HG02852 (cell line): ENCODE results near the gene GAL3ST1.
"Not testable (repeated sequence)": the region's sequence is repeated elsewhere in the genome, so short reads cannot be mapped to it uniquely, and the experiment has no call there.

Experiments
- ATAC-seq: cut with Tn5 transposase; IDR thresholded peaks from one replicate; pipeline ENCODE4 v1.9.1; 2021; ENCODE audit warnings: mild to moderate bottlenecking, moderate library complexity; ENCODE audit not compliant: unreplicated experiment

The GAL3ST1 gene

GRCh38 chr22:30565341-30565740 is 9.1 kb downstream of the GAL3ST1 start:
- no peak for ATAC-seq

- ATAC-seq = no peak
These were observed 9.7 kb downstream of the GAL3ST1 start for GRCh38 chr22:30564761-30565119.

- no peak for ATAC-seq
These were observed 10.3 kb downstream of the GAL3ST1 start for GRCh38 chr22:30564045-30564760.

- no peak for ATAC-seq
These were observed 12.1 kb downstream of the GAL3ST1 start for GRCh38 chr22:30562366-30562765.

GRCh38 chr22:30561402-30562189 is 12.9 kb downstream of the GAL3ST1 start:
- no peak for ATAC-seq

- not testable (repeated sequence) for ATAC-seq
These were observed 13.7 kb downstream of the GAL3ST1 start for GRCh38 chr22:30560643-30561202.

- ATAC-seq = no peak
These were observed 14.6 kb downstream of the GAL3ST1 start for GRCh38 chr22:30559889-30560288.

- ATAC-seq = no peak
These were observed 17.2 kb downstream of the GAL3ST1 start for GRCh38 chr22:30557243-30557642.

- ATAC-seq = no peak
These were observed 18.1 kb downstream of the GAL3ST1 start for GRCh38 chr22:30556388-30556787.

- ATAC-seq = no peak
These were observed 18.9 kb downstream of the GAL3ST1 start for GRCh38 chr22:30555282-30556210.

- no peak for ATAC-seq
These were observed 20.5 kb downstream of the GAL3ST1 start for GRCh38 chr22:30553971-30554370.

GRCh38 chr22:30552719-30553118 is 21.7 kb downstream of the GAL3ST1 start:
- ATAC-seq = no peak

- not testable (repeated sequence) for ATAC-seq
These were observed 22.7 kb downstream of the GAL3ST1 start for GRCh38 chr22:30551813-30552212.

GRCh38 chr22:30547188-30547587 is 27.3 kb downstream of the GAL3ST1 start:
- ATAC-seq = no peak

- ATAC-seq = no peak
These were observed 27.8 kb downstream of the GAL3ST1 start, which contains the start of gene SEC14L6 for GRCh38 chr22:30546616-30547015. Gene SEC14L6 (minus strand): TSS chr22:30546741. CDS start chr22:30546682, 59 bp downstream.

GRCh38 chr22:30542811-30543188 is 31.7 kb downstream of the GAL3ST1 start:
- ATAC-seq = no peak

GRCh38 chr22:30541961-30542810 is 32.3 kb downstream of the GAL3ST1 start:
- ATAC-seq = no peak

GRCh38 chr22:30541511-30541910 is 33.0 kb downstream of the GAL3ST1 start:
- not testable (repeated sequence) for ATAC-seq

GRCh38 chr22:30539368-30539767 is 35.1 kb downstream of the GAL3ST1 start:
- no peak for ATAC-seq

GRCh38 chr22:30538280-30538679 is 36.2 kb downstream of the GAL3ST1 start:
- ATAC-seq = no peak
